RKO (cell line): ENCODE data around the gene RNF224.
A peak's percentile ranks its signal among the peaks of the same experiment; 100 is the strongest.

Experiments
- DNase-seq: peaks from one replicate; pipeline ENCODE4 v3.0.0-alpha.2; 2016; ENCODE audit warnings: low spot score

Gene RNF224

DNA sequence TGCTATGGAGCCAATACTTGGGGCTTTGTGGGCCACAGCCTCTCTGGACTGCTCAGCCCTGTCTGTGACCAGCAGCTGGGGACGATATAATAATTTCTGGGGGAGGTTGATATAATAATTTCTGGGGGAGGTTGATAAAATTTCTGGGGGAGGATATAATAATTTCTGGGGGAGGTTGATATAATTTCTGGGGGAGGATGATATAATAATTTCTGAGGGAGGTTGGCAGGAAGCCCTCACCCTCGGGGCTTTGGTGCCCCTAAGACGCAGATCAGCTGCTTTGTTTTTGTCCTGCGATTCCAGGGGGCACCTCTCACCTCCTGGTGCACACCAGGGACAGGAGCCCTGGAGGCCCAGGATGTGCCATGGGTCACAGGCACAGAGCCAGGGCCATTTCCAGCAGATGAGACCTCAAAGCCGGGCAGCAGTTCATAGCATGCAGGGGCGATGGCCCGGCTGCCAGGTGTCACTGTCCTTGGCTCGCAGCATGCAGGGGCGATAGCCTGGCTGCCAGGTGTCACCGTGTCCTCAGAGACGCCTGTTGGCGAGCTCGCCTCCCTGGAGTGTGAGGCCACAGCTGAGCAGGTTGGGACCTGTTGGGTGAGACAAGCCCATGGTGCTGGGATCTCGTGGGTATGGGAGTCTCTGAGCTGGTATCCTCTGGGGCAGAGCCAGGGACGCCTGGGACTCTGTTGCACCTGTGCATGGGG lies 46.5 kb downstream of the RNF224 start:
- DNase-seq, result no peak

DNA sequence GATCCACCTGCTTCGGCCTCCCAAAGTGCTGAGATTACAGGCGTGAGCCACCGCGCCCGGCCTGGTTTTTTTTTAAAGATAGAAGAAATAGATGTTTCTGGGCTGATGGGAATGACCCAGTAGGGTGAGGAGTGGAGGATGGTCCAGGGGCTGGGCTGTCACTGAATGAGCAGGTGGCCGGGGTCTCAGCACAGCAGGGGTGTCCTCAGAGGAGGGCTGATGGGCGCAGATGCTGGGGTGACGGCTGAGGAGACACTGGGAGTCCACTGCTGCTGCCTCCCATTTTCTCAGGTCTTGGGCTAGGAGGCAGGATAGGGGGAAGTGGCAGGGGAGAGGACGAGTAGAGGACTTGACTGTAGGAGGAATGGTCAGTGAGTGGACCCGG lies 47.9 kb downstream of the RNF224 start:
- DNase-seq, result no peak

DNA sequence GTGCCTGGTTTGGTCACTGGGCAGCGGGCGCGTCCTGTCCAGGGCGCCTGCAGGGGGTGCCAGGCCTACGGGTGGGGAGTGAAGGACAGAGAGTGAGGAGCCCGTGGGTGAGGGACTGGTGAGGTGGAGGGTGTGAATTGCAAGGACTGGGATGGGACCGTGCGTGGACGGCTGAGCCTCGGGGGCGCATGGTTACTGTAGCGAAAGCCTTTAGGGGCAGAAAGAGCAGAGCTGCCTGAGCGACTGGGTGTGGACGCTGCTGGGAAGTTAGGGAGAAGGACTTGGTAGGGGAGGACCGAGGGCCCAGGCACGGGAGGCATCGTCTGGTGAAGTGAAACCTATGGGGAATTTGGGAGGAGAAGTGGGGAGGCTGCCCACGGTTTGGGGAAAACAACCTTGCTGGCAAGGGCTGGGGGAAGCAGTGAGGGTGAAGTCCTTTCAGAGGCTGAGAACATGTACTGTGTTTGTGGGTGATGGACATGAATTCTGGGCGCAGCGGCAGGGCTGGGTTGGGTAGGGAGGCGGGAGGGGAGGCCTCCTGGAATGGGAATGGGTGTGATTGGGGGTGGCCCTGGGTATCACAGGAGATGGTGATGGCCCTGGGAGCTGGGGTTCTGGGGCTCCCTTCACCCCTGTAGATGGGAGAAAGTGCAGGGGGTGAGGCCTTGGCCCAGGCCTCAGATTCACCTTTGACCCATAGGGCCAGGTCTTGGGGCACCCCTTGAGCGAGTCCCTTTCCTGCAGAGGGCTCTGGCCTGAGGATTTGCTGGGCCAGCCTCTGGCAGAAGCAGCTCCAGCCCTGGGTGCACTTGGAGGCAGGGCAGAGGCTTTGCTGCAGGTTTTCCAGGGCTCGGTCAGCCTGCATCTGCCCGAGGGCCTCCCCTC lies 48.5 kb downstream of the RNF224 start:
- DNase-seq, result no peak

- peak; percentile 70 for DNase-seq
Observed at GRCh38 chr9:137276473-137277328, 49.4 kb downstream of the RNF224 start.

GRCh38 chr9:137277329-137278041 lies 50.2 kb downstream of the RNF224 start, which contains the start of gene TOR4A:
Gene TOR4A, plus strand, starts transcription at chr9:137277726. Its CDS starts 964 bp downstream, at chr9:137278690.
- DNase-seq, result peak; percentile 99

GRCh38 chr9:137278061-137278701 lies 50.9 kb downstream of the RNF224 start:
- DNase-seq, result peak; percentile 69
